Left renal cortex interstitium (tissue), 4 donors: ENCODE measurements around the gene CPA4. TPM values are rescaled to one million over a fixed set of nuclear protein-coding genes. Genes with fewer than 3 reads are reported as not detected.
"Not testable (repeated sequence)": the region's sequence is repeated elsewhere in the genome, so short reads cannot be mapped to it uniquely, and the experiment has no call there.

Experiments used
- DNase-seq, 4 donors: peaks; one replicate each; pipeline ENCODE4 v3.0.0-alpha.2; 2013; ENCODE audit warnings: low read depth in 4 of 4, low spot score in 2 of 4, missing footprints in 1 of 4
- polyA plus RNA-seq, 4 donors: library from polyadenylated mRNA; unstranded; fragments of 120-200 nt; gene quantifications; one replicate each; pipeline ENCODE4 v1.2.1, GENCODE V29; 2013; ENCODE audit not compliant: insufficient read length in 4 of 4

Gene CPA4
- polyA plus RNA-seq, 4 donors, result 0.10 to 0.57 (median 0.38) TPM

DNA sequence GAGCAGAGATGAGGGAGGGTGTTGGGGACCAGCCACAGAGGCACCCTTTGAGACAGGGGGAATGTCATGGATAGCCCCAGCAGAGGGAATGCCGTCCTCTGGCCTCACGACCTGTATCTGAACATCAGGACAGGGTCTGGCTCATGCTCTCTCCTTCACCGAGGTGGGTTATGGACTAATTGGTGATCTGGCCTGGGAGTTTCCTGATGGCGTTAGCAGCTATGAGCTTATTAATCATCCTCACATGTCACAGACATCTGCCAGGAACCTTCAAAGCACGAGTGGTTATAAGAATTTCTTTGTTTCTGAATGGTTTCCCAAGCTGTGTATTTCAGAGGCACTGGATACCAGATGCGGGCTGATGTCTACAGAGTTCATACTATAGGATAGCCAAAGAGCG is 6.9 kb downstream of the CPA4 start:
- no peak for DNase-seq

DNA sequence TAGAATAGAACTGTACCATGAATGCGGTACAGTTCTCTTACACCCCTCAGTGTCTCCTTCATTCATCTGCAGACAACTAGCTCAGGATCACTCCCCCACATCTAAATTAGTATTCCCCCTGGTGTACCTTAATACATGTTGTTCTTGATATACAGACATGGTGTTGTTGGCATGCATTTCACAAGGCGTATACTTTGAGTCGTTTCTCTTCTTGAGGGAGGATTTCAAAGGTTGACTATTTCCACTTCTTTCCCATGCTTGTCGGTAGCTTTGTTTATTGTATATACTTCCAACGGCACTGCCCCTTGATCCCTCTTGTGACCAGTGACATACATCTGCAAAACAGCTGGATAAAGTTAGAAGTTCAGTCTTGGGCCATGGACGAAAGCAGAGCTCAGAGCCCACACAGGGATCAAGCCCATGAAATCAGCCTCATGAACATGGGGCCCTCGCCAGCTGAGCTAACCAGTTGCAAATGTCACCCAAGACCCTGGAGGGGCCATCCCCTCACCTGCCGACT is 8.6 kb downstream of the CPA4 start:
- DNase-seq, result no peak

DNA sequence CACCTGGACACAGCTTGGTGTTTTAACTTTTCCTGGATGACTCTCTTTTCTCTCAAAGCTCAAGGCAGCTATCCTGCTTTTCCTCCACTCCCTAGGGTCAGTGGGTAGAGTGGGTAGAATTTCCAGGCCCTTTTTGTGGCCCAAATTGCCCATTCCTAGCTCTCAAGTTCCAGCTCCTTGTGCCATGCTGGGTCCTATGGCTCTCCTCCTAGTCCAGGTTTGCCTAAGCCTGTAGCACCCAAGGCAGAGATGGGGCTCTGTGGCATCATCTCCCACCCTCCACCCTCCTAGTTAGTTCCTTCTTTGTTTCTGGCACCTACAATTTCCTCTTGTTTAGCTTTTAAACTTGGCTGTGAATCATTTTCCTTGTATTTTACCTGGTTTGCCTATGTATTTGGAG is 9.7 kb downstream of the CPA4 start:
- no peak for DNase-seq

DNA sequence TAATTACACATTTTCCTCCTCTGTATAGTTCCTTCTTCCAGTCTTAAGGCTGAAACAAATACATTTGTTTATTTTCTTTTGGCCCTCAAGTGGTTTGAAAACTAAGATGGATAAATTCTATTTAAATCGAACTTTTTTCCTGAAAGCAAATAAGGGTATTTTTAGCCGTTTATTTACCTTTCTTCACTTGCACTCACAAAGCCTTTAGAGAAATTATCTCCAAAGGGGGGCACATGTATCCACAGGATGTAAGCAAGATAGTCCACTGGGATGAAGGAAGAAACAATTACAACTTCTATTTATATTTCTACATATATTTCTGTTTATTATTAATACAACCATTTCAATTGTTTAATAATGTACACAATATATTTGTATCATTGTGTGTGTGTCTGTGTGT is 10.2 kb downstream of the CPA4 start:
- DNase-seq, result no peak

DNA sequence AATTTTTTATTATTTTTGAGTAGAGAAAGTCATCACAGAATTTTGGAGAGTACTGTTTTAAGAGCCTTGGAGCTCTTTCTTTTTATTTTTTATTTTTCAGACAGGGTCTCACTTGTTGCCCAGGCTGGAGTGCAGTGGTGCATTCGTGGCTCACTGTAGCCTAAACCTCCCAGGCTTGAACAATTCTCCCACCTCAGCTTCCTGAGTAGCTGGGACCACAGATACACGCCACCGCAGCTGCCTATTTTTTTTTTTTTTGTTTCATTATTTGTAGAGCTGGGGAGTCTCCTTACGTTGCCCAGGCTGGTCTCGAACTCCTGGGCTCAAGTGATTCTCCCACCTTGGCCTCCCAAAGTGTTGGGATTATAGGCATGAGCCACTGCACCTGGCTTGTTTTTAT is 10.6 kb downstream of the CPA4 start:
- DNase-seq, result no peak

DNA sequence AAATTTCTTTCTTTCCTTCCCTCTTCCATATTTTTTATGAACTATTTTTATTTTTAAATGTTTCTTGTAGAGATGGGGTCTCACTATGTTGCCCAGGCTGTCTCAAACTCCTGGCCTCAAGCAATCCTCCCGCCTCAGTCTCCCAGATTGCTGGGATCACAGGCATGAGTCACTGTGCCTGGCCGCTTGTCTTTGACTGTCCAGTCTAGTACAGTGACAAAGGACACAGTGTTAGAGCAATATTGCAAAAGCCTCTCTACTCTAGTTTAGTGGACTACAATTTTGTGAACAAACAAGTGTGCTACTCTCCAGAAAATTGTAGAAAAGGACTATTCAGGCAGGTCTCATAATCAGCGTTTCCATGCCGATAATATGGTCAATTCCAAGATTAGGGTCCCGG is 11.0 kb downstream of the CPA4 start:
- DNase-seq, result no peak

DNA sequence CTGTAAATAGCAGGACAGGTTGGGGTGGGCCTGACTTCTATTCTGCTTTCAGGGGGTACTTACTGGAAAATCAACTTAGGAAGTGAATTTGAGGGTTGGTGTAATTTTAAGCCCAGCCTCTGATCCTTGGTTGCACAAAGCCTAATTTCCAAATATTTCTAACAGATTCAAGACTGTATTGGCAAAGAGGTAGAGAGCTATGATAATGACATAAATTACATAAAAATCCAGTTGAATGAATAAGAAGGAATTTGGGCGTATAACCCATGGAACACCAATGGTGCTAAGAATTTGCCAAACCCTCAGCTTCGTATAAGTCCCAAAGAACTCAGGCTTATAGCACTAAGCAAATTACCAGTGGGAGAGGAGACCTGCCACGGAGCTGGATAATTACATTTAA is 11.9 kb downstream of the CPA4 start:
- DNase-seq, result no peak

DNA sequence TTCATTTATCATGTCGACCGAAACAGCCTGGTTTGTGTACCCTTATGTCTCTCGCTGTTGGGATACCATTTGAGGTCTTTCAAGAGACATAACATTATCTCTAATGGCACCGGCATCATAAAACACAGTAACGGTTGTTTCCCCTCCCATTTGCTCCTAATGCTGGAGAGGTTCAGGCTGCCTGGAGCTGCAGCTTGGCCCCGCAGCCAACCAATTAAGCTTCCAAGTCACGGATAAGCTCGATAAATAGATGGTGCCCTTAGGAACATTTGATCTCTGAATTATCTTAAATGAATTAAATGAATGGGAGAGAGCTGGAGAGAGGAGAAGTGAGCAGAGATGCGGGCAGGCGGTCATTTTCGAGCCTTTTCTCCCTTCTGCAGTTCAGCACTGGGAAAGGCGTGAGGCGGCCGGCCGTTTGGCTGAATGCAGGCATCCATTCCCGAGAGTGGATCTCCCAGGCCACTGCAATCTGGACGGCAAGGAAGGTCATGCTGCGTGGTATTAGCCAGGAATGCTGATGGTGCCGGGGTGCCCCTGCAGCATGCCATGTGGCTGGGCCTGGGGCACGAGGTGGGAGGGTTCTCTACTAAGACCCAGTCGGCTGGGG is 12.6 kb downstream of the CPA4 start:
- DNase-seq, result no peak

DNA sequence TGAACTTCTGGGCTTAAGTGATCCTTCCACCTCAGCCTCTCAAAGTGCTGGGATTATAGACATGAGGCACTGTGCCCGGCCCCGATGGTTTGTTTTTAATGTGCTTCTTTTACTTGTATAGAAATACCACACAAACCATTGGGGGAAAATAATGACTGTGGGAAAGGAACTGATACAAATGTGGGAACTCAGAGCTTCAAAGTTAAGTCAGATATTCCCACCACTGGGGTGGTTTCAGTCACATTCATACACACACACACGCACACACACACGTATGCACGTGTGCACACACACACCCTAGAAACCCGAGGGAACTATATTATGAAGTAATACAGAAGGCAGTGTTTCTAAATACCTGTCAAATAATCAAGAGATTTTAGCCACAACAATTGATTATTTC is 17.0 kb downstream of the CPA4 start:
- DNase-seq, result no peak

DNA sequence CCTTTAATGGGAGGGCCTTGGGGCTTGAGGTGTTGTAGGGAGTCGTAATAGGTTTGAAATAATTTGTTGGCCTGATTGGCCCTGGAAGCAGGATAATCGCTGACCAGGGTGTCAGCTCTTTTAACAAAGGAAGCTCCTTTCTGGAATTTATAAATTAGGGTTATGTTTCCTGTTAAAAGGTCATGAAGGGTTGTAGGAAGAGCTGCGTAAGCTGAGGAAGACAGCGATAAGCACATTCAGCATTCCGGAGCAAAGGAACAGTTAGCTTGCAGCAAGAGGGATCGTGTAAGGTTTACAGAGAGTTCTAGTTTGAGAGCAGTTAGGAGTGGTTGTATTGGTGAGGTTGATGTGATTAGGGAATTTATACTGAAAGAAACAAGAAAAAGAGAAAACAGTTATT is 21.3 kb downstream of the CPA4 start:
- no peak for DNase-seq

DNA sequence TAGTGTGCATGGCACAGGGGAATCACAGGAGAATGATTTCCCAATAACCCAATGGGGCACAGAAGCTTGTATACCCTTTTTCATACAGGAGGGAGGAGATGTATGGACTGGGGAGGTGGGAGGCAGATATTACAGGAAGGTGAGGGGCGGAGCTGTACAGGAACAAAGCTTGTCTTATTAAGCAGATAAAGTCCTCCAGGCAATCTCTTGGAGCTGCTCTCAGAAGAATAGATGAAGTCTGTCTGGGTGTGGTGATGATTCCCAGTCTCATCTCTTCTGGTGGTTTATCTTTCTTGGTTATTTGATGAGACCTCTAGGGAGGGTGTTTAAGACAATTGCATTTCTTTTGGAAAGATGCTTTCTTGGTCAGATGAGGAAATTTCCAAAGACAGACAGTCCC is 26.6 kb downstream of the CPA4 start:
- DNase-seq, result no peak

DNA sequence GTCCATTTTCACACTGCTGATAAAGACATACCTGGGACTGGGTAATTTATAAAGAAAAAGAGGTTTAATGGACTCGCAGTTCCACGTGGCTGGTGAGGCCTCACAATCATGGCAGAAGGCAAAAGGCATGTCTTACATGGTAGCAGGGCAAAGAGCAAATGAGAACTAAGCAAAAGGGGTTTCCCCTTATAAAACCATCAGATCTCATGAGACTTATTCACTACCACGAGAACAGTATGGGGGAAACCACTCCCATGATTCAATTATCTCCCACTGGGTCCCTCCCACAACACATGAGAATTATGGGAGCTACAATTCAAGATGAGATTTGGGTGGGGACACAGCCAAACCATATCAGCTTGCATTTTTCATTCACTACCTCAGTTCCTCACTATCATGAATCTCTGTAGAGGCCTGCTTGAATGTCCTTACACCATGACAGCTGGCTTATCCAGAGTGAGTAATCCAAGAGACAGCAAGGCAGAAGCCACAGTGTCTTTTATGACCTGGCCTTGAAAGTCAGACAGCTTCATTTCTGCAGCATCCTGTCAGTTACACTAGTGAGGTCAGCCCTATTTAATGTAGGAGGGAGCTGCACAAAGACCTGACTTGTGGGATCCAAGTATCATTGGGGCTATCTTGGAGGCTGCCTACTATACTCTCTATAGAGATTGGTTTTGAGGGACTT is 28.7 kb downstream of the CPA4 start:
- not testable (repeated sequence) for DNase-seq

DNA sequence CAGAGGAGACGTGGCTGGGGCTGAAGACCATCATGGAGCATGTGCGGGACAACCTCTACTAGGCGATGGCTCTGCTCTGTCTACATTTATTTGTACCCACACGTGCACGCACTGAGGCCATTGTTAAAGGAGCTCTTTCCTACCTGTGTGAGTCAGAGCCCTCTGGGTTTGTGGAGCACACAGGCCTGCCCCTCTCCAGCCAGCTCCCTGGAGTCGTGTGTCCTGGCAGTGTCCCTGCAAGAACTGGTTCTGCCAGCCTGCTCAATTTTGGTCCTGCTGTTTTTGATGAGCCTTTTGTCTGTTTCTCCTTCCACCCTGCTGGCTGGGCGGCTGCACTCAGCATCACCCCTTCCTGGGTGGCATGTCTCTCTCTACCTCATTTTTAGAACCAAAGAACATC is 29.7 kb downstream of the CPA4 start:
- no peak for DNase-seq

DNA sequence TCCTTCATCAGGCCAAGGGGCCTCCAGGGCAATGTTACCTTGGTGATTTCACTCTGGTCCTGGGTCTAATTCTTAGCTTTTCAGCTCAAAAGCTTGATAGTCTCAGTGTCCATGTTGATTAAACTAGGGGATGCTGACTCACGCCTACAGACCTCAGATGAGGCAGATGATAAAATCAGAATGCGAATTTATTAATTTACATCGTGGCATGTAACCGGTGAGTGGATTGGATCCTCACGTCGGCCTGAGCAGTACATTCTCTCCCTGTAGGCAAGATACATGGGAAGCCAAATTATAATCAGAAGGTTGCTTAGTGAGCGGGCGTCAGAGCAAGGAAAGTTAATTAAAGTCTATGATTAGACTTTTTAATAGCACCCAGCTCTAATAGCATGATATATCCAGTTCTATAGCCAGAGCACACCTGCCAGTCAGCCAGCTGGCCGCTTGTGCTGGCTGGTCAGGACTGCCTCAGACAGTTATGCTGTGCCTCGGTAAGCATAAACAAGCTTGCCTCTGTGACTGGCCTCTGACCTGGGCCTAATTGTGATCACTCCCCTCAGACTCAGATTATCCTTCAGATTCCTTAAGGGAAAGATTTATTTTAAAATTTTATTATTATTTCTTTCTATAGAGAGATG is 31.5 kb downstream of the CPA4 start:
- DNase-seq, result no peak

DNA sequence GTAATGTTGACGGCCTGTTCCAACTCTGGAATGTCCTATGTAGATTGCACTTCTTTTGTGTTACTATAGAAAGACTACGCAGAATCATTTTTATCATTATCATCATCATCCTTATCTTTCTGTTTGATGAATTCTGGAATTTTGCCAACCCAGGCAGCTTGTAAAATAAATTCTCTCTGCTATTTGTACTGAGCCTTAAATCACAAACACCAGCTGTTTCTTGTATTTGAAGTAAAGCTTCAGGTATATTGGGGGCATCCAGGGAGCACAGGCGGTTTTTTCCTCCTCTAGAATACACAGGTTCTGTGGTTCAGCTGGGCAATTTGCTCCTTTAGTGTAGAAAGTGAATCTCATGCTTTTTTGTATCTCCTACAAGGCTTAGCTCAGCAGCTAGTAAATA is 36.7 kb downstream of the CPA4 start:
- no peak for DNase-seq

DNA sequence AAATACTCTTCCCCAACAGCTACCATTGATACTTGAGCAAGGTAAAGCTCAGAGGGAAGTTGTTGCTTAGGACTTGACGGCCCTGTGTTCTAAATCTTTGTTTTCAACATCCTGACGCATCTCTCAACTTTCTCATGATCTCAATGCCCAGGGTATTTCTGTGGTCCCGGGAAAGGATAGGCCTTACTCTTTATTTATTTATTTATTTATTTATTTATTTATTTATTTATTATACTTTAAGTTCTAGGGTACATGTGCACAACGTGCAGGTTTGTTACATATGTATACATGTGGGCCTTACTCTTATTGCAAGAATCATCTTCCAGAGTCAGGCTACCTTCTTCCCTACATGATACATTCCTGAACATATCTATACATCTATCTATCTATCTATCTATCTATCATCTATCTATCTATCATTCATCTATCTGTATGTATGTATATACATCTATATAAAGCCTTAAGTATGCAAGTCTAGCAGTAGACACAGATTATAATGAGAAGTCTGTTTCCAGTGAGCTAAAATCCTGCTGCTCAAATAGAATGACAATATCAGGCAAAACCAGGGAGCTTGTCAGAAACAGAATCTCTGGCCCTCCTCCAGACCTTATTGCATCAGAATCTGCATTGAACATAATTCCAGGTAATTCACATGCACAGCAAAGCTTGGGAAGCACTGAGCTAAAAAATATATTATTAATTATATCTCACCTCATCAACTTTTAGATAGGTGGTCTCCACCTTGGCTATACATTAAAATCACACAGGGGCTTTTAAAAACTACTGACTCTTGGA is 39.5 kb downstream of the CPA4 start:
- no peak for DNase-seq

DNA sequence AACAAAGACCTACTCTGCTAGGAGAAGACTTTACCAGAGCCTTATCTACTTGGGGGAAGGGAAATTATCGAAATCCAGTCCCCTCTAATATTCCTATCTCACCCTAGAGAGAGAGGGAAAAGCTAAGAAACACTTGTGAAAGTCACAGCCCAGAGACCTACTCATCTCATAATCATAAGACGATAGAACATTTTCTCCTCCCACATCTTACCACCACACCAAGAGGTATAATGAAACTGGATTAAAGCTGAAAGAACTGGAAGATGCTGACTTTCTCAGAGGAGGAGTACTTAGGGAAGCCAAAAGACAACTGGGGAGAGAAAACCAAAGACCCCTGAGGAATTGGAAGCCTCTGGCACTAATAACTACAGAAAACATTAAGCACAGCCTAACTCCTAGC is 40.9 kb downstream of the CPA4 start:
- DNase-seq, result no peak

DNA sequence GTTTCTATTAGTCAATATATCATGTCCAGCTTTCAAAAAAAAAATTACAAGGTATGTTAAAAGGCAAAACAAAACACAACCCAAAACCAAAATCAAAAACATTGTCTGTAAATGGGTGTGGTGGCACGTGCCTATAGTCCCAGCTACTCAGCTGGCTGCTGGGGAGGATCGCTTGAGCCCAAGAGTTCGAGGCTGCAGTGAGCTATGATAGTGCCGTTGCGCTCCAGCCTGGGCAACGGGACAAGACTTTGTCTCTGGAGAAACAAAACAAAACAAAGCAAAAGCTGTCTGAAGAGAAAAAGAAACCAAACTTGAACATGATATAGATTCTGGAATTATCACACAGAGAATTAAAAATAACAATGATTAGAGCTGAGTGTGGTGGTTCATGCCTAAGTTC is 41.3 kb downstream of the CPA4 start:
- DNase-seq, result no peak

DNA sequence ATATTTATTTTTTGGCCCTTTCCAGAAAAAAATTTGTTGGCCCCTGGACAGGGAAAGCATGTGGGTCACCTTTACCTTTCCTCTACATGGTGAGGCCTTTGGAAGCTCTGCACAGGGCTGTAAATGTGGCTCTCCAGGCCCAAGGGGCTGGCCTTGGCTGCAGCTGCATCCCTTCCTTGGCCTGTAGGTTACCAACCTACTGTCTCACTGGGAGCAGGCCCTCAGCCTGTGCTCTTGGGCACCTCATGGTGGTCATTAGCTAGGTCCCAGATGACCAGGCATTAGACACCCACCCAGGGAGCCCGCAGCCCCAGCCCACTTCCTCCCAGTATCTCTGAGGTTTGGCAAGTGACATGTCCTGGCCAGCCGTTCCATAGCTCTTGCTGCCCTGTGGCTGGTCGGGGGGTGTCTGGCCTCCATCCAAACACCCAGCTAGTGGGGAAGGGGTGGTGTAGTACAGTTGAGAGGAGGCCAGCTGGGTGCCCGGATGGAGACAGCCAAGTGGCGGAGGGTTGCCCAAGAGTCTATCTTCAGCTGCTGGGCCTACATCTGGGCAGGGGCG is 44.5 kb downstream of the CPA4 start:
- DNase-seq, result no peak

DNA sequence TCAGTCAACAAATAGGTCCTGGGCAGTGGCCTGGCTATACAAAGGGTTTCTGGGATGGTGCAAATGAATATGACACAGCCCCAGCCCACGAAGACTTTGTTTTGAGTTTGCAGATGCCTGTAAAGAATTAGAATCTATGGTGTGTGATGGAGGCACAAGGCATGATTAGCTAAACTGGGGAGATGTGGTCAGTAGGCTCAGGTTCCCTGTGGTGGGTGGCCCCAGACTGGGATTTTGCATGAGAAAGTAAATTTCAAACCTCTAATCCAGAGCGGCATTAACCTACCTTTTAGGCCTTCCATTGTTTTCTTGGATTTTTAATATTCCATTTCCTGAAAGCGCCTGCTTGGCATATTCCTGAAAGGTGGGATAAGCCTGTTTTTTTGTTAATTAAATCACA is 45.3 kb downstream of the CPA4 start:
- no peak for DNase-seq

DNA sequence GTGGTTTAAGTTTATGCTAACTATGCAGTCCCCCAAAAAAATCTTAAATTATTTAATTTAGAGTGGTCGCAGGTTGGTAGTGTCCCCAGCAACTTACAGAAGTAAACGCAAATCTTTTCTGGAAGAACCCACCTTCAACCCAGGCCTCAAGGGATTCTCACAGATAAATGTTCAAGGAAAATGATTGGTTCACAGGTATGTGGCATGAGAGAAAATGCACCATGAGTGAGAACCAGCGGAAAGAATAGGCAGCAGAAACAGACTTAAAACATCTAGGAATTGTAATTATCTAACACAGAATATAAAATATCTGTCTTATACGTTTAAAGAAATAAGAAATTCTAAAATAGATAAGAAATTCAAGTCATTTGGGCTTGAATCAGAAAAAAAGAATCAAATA is 48.9 kb downstream of the CPA4 start:
- no peak for DNase-seq
